Erythroblast (primary cell): ENCODE results near the gene PSMA1.

Experiments
- GATA1 ChIP-seq: IDR thresholded peaks from 2 replicates; pipeline ENCODE4 v1.6.1; 2011; ENCODE audit warnings: low read depth, mild to moderate bottlenecking, control low read depth, low read length, moderate library complexity
- POLR2A ChIP-seq: IDR thresholded peaks from 2 replicates; pipeline ENCODE4 v1.6.1; 2011; ENCODE audit warnings: mild to moderate bottlenecking, low read length

GRCh38 chr11:14566331-14567063, 46.3 kb upstream of the PSMA1 start:
- TF ChIP-seq POLR2A = no peak
- TF ChIP-seq GATA1 = no peak
